ENCODE measurements around the gene PDZD2.

DNA sequence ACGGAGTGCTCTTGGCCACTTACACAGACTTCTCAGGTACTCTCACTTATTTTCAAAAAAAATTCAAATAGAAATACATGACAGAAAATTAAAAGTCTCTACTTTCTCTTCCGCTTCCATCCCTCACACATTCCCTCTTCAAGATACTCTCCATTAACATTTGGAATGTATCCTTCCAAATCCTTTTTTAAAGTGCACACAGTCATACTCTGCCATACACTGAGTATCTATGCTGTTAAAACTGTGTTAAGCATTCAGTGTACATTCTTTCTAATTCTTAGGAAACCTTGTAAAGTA lies 519.7 kb downstream of the PDZD2 start:
- TF ChIP-seq EP300 (IDR thresholded peaks at IDR 0.05) (no peak), POLR2A (IDR thresholded peaks at IDR 0.05; ENCODE audit: low read depth) (no peak)
- TF ChIP-seq, protein P1, sequence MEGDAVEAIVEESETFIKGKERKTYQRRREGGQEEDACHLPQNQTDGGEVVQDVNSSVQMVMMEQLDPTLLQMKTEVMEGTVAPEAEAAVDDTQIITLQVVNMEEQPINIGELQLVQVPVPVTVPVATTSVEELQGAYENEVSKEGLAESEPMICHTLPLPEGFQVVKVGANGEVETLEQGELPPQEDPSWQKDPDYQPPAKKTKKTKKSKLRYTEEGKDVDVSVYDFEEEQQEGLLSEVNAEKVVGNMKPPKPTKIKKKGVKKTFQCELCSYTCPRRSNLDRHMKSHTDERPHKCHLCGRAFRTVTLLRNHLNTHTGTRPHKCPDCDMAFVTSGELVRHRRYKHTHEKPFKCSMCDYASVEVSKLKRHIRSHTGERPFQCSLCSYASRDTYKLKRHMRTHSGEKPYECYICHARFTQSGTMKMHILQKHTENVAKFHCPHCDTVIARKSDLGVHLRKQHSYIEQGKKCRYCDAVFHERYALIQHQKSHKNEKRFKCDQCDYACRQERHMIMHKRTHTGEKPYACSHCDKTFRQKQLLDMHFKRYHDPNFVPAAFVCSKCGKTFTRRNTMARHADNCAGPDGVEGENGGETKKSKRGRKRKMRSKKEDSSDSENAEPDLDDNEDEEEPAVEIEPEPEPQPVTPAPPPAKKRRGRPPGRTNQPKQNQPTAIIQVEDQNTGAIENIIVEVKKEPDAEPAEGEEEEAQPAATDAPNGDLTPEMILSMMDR (IDR thresholded peaks at IDR 0.05), result no peak

Measured in esophagus muscularis mucosa (tissue), 4 donors.